ENCODE data around the gene ATP6V0B. TPM values are rescaled to one million over a fixed set of nuclear protein-coding genes. Genes with fewer than 3 reads are reported as not detected.
A peak's percentile ranks its signal among the peaks of the same experiment; 100 is the strongest.

ATP6V0B gene
- total RNA-seq, 4 donors from 2014 or later = 29.2 to 203 (median 97.9) TPM

DNA sequence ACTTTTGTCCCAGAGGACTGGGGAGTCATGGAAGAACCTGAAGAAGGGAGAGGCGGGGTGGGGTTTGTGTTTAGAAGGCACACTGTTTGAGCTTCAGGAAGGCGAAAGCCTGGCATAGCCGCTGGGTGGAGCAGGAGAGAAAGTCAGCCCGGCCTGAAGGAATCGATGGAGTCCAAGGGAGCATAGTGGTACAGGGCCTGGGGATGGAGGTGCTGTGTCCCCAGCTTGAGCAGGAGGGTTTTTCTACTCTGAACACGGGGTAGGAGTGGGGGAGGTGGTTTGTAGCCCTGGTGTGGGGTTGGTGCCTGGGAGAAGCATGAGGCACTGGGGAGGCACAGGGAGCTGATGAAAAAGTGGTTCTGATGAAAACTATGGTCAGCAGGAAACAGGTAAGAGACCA lies 12.0 kb downstream of the ATP6V0B start:
- TF ChIP-seq POLR2AphosphoS5 (IDR thresholded peaks at IDR 0.05) = no peak
- TF ChIP-seq, protein P1, sequence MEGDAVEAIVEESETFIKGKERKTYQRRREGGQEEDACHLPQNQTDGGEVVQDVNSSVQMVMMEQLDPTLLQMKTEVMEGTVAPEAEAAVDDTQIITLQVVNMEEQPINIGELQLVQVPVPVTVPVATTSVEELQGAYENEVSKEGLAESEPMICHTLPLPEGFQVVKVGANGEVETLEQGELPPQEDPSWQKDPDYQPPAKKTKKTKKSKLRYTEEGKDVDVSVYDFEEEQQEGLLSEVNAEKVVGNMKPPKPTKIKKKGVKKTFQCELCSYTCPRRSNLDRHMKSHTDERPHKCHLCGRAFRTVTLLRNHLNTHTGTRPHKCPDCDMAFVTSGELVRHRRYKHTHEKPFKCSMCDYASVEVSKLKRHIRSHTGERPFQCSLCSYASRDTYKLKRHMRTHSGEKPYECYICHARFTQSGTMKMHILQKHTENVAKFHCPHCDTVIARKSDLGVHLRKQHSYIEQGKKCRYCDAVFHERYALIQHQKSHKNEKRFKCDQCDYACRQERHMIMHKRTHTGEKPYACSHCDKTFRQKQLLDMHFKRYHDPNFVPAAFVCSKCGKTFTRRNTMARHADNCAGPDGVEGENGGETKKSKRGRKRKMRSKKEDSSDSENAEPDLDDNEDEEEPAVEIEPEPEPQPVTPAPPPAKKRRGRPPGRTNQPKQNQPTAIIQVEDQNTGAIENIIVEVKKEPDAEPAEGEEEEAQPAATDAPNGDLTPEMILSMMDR (IDR thresholded peaks at IDR 0.05) = peak in 3 of 5 experiments; percentile 17 to 38 (median 18)
- H3K4me3 ChIP-seq = no peak overlapping the region
- H3K4me1 ChIP-seq = peaks cover 5 to 23% (median 19%) of the 10 kb centered on the region in 4 donors
- DNase-seq = peak; percentile 58
- WGBS, 2 donors (ENCODE audit: low coverage in 1 of 2) = 44 to 57% methylated on average over 1 to 6 of the region's 6 CpGs
- no peaks in the 10 kb centered on the region for H3K27me3 ChIP-seq
- H3K9me3 ChIP-seq = no peaks in the 10 kb centered on the region
- intact Hi-C loops (cut with DNase I; ENCODE audit: low total_unique reads) = no loop called here
- in situ Hi-C loops (cut with MboI; ENCODE audit: low pct_ligation_motif_present in 1 of 4, low pct_unique_long_range_greater_than_20kb in 1 of 4, low sequenced_read_pairs in 3 of 4) = no loop called here
- peak overlapping the region in 3 of 4 donors; percentile 41 to 70 (median 46) for H3K27ac ChIP-seq
- no peaks in the 10 kb centered on the region for H3K36me3 ChIP-seq

GRCh38 chr1:43987159-43987902 lies 12.6 kb downstream of the ATP6V0B start:
- H3K4me3 ChIP-seq = no peak overlapping the region
- WGBS, 2 donors (ENCODE audit: low coverage in 1 of 2) = 40 to 50% methylated on average over 5 to 6 of the region's 6 CpGs
- H3K27ac ChIP-seq = peak overlapping the region in 3 of 4 donors; percentile 41 to 70 (median 46)
- peaks cover 5 to 27% (median 23%) of the 10 kb centered on the region in 4 donors for H3K4me1 ChIP-seq
- no peaks in the 10 kb centered on the region for H3K27me3 ChIP-seq
- DNase-seq = no peak
- intact Hi-C loops (cut with DNase I; ENCODE audit: low total_unique reads) = no loop called here
- no peak for TF ChIP-seq POLR2A (IDR thresholded peaks at IDR 0.05)
- TF ChIP-seq POLR2AphosphoS5 (IDR thresholded peaks at IDR 0.05) = no peak
- TF ChIP-seq, protein P1 (IDR thresholded peaks at IDR 0.05) = no peak
- no peak for TF ChIP-seq EP300 (IDR thresholded peaks at IDR 0.05; ENCODE audit: low read depth)
- in situ Hi-C loops (cut with MboI; ENCODE audit: low pct_ligation_motif_present in 1 of 4, low pct_unique_long_range_greater_than_20kb in 1 of 4, low sequenced_read_pairs in 3 of 4) = no loop called here
- H3K36me3 ChIP-seq = no peaks in the 10 kb centered on the region
- no peaks in the 10 kb centered on the region for H3K9me3 ChIP-seq

- TF ChIP-seq POLR2A (IDR thresholded peaks at IDR 0.05) (no peak), POLR2AphosphoS5 (IDR thresholded peaks at IDR 0.05) (no peak), EP300 (IDR thresholded peaks at IDR 0.05; ENCODE audit: low read depth) (no peak)
- TF ChIP-seq, protein P1 (IDR thresholded peaks at IDR 0.05) = no peak
- WGBS, 2 donors (ENCODE audit: low coverage in 1 of 2) = 74% methylated on average over 19 of the region's 19 CpGs; no CpG with 5 or more reads in 1 of the 2 donors
- Histone ChIP-seq H3K27me3 (no peaks in the 10 kb centered on the region), H3K4me3 (peak overlapping the region in 3 of 4 donors; percentile 56 to 64 (median 59)), H3K9me3 (no peaks in the 10 kb centered on the region), H3K27ac (peak overlapping the region; percentile 83 to 88 (median 87)), H3K36me3 (no peaks in the 10 kb centered on the region), H3K4me1 (peaks cover 5 to 32% (median 24%) of the 10 kb centered on the region in 4 donors)
- DNase-seq = no peak
- in situ Hi-C loops (cut with MboI; ENCODE audit: low pct_ligation_motif_present in 1 of 4, low pct_unique_long_range_greater_than_20kb in 1 of 4, low sequenced_read_pairs in 3 of 4) (loop anchor here in 1 of 4 donors (10.0 kb wide), 1 partner anchor 54 kb away; no protein-coding TSS in a partner anchor), intact Hi-C loops (cut with DNase I; ENCODE audit: low total_unique reads) (no loop called here)
Observed at GRCh38 chr1:43990271-43991199, 15.8 kb downstream of the ATP6V0B start.

DNA sequence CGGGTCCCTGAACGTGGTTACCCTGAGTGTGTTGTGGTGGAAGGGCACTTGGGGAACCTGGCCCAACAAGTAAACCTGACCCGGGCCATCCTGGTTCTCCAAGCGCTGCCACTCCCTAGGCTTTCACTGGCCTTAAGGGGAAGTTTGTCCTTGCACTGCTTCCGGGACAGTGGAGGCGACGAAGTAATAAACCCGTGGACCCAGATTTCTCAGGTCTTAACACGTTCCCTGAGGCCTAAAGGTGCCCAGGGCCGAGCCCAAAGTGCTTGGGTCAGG lies 16.4 kb downstream of the ATP6V0B start:
- whole genome bisulfite sequencing, 2 donors (ENCODE audit: low coverage in 1 of 2) = 0% methylated on average over 8 of the region's 10 CpGs; no CpG with 5 or more reads in 1 of the 2 donors
- intact Hi-C loops (cut with DNase I; ENCODE audit: low total_unique reads) (no loop called here), in situ Hi-C loops (cut with MboI; ENCODE audit: low pct_ligation_motif_present in 1 of 4, low pct_unique_long_range_greater_than_20kb in 1 of 4, low sequenced_read_pairs in 3 of 4) (loop anchor here in 1 of 4 donors (10.0 kb wide), 1 partner anchor 54 kb away; no protein-coding TSS in a partner anchor)

More for the DNA sequence above, 16.4 kb downstream of the ATP6V0B start:
- Histone ChIP-seq H3K4me3 (peak overlapping the region; percentile 31 to 64 (median 58)), H3K9me3 (no peaks in the 10 kb centered on the region), H3K36me3 (no peaks in the 10 kb centered on the region), H3K27me3 (no peaks in the 10 kb centered on the region), H3K27ac (peak overlapping the region; percentile 83 to 88 (median 87)), H3K4me1 (peaks cover 5 to 32% (median 22%) of the 10 kb centered on the region in 4 donors)
- no peak for DNase-seq
- TF ChIP-seq POLR2A (IDR thresholded peaks at IDR 0.05) (no peak), EP300 (IDR thresholded peaks at IDR 0.05; ENCODE audit: low read depth) (no peak), POLR2AphosphoS5 (IDR thresholded peaks at IDR 0.05) (no peak)
- TF ChIP-seq, protein P1 (IDR thresholded peaks at IDR 0.05) = no peak
